ENCODE results near the gene RABGGTA.

DNA sequence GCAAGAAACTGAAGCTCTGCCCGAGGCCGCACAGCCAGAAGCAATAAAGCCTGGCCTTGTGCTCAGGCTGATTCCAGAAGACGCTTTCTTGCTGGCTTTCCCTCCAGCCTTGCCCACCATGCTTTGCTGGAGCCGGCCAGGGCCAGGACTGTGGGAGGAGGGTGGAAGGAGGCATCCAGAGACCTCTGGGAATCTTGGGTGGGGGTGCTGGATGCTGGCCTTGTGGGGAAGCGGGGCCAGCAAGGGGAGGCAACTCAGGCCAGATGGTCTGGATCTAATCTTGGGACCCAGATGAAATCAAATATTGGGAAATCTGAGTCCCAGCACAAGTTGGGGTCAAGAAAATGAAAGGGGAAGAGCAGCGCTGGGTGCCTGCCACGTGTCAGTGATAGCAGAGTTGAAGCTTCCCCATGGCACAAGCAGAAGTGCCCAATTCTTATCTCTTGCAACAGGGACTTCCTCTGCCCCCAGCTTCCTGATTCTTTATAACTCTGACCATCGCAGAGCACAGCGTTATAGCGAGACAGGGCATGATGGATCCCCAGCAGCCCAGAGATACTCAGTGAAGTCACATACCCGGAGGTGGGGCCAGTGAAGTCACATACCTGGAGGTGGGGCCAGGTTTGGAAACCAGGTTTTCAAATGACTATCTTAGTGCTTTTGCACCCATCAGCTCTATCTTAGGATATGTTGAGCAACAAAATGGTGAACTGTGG is 6.4 kb upstream of the RABGGTA start:
- TF ChIP-seq EZH2 (IDR thresholded peaks at IDR 0.05; ENCODE audit: insufficient read depth, poor library complexity, severe bottlenecking) (no peak), EZH2phosphoT487 (IDR thresholded peaks at IDR 0.05; ENCODE audit: insufficient read depth, low read depth) (no peak)

Data from GM23248 (cell line).